OCI-LY1 (cell line): ENCODE data around the gene TRPM6.

ENCODE experiments used
- H2AFZ ChIP-seq: fragments of 200-600 bp; sonication (generic), shearing (Covaris generic); 2 replicates; pipeline ENCODE4 v1.6.0; 2014; ENCODE audit warnings: antibody characterized with exemption, mild to moderate bottlenecking, low read length
- H3F3A ChIP-seq: fragments of 200-600 bp; sonication (generic), shearing (Covaris generic); 2 replicates; pipeline ENCODE4 v1.6.0; 2014; ENCODE audit warnings: mild to moderate bottlenecking, antibody characterized with exemption, low read length, moderate library complexity; ENCODE audit not compliant: insufficient read depth
- H3K27ac ChIP-seq: fragments of 200-600 bp; sonication (generic); 2 replicates; pipeline ENCODE4 v1.5.1; 2014; ENCODE audit warnings: low read length, mixed run types, mild to moderate bottlenecking, low read depth; ENCODE audit not compliant: poor library complexity, severe bottlenecking
- H3K27me3 ChIP-seq: fragments of 200-600 bp; sonication (generic); 2 replicates; pipeline ENCODE4 v1.6.0; 2014; ENCODE audit warnings: antibody characterized with exemption, mild to moderate bottlenecking, low read length, moderate library complexity; ENCODE audit not compliant: insufficient read depth
- H3K36me3 ChIP-seq: fragments of 200-600 bp; sonication (generic); 2 replicates; pipeline ENCODE4 v1.6.1; 2014; ENCODE audit warnings: mild to moderate bottlenecking, antibody characterized with exemption, low read length, moderate library complexity, mixed read lengths; ENCODE audit not compliant: insufficient read depth
- H3K4me1 ChIP-seq: fragments of 200-600 bp; sonication (generic); 2 replicates; pipeline ENCODE4 v1.5.1; 2014; ENCODE audit warnings: mild to moderate bottlenecking, low read length, moderate library complexity; ENCODE audit not compliant: insufficient read depth, severe bottlenecking
- H3K4me2 ChIP-seq: fragments of 200-600 bp; sonication (generic), shearing (Covaris generic); 2 replicates; pipeline ENCODE4 v1.6.1; 2014; ENCODE audit warnings: low read length
- H3K4me3 ChIP-seq: fragments of 200-600 bp; sonication (generic); 2 replicates; pipeline ENCODE4 v1.5.1; 2014; ENCODE audit warnings: low read length, low read depth, mild to moderate bottlenecking, mixed read lengths; ENCODE audit not compliant: poor library complexity, severe bottlenecking
- H3K79me2 ChIP-seq: fragments of 200-600 bp; shearing (Covaris generic); 2 replicates; pipeline ENCODE4 v1.6.1; 2016; ENCODE audit warnings: mixed run types, low read length, mixed read lengths; ENCODE audit not compliant: insufficient read depth
- H3K9ac ChIP-seq: fragments of 200-600 bp; sonication (generic), shearing (Covaris generic); 2 replicates; pipeline ENCODE4 v1.6.1; 2014; ENCODE audit warnings: mild to moderate bottlenecking, low read length, mixed read lengths
- H3K9me2 ChIP-seq: fragments of 200-600 bp; sonication (generic), shearing (Covaris generic); 2 replicates; pipeline ENCODE4 v1.6.1; 2014; ENCODE audit warnings: low read depth, mild to moderate bottlenecking, low read length, mixed read lengths
- H3K9me3 ChIP-seq: fragments of 200-600 bp; shearing (Covaris generic); 2 replicates; pipeline ENCODE4 v1.6.1; 2014; ENCODE audit warnings: low read length, mixed read lengths
- H4K20me1 ChIP-seq: fragments of 200-600 bp; sonication (generic), shearing (Covaris generic); 2 replicates; pipeline ENCODE4 v1.6.0; 2016; ENCODE audit warnings: mild to moderate bottlenecking, low read length; ENCODE audit not compliant: insufficient read depth
- EZH2 ChIP-seq: fragments of 200-600 bp; sonication (generic), shearing (Covaris generic); IDR thresholded peaks from 2 replicates; pipeline ENCODE4 v1.8.0; 2017; ENCODE audit warnings: borderline replicate concordance, mixed run types, mild to moderate bottlenecking, antibody characterized with exemption, low read length, moderate library complexity, mixed read lengths
- TF ChIP-seq, protein P1 (sequence below): fragments of 200-600 bp; sonication (generic), shearing (Covaris generic); IDR thresholded peaks from 2 replicates; pipeline ENCODE4 v1.5.1; 2017; ENCODE audit warnings: mild to moderate bottlenecking, antibody characterized with exemption, low read length, moderate library complexity, mixed read lengths

TRPM6 gene

DNA sequence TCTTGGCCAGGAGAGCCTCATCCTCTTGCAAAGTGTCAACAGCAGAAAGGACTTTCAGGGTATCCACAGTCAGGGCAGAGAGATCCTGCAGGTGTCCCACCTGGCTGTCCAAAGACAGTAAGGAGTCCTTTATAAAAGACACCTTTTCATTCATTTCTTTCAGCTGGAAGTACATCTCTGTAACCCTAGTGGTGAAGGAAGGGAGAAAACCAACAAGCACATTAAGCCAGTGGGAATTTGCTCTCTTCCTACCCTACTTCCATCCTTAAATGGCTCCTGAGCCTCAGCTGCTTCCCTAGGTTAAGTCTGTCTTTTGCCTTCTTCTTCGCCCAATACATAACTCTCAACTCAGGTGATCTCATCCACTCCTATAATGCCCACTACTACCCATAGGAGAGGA is 124.8 kb downstream of the TRPM6 start:
- TF ChIP-seq, protein P1, sequence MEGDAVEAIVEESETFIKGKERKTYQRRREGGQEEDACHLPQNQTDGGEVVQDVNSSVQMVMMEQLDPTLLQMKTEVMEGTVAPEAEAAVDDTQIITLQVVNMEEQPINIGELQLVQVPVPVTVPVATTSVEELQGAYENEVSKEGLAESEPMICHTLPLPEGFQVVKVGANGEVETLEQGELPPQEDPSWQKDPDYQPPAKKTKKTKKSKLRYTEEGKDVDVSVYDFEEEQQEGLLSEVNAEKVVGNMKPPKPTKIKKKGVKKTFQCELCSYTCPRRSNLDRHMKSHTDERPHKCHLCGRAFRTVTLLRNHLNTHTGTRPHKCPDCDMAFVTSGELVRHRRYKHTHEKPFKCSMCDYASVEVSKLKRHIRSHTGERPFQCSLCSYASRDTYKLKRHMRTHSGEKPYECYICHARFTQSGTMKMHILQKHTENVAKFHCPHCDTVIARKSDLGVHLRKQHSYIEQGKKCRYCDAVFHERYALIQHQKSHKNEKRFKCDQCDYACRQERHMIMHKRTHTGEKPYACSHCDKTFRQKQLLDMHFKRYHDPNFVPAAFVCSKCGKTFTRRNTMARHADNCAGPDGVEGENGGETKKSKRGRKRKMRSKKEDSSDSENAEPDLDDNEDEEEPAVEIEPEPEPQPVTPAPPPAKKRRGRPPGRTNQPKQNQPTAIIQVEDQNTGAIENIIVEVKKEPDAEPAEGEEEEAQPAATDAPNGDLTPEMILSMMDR, result no peak
- TF ChIP-seq EZH2, result no peak

DNA sequence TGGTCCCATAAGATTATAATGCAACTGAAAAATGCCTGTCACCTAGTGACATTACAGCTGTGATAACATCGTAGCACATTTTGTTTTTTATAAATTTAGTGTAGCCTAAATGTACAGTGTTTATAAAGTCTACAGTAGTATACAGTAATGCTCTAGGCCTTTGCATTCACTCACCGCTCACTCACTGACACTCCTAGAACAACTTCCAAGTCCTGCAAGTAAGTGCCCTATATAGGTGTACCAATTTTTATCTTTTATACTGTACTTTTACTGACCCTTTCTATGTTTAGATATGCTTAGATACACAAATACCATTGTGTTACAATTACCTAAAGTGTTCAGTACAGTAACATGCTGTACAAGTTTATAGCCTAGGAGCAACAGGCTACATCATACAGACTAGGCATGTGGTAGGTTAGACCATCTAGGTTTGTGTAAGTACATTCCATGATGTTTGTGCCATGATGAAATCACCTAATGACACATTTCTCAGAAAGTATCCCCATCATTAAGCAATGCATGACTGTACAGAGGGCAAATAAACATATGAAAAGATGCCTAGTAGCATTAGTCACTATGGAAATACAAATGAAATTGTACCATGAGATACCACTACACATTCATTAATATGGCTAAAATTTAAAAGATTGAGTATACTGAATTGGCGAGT is 127.6 kb downstream of the TRPM6 start:
- H3K36me3 ChIP-seq, result no peaks in the 10 kb centered on the region
- no peak overlapping the region for H3K4me3 ChIP-seq
- no peaks in the 10 kb centered on the region for H3K79me2 ChIP-seq
- no peak overlapping the region for H3K4me2 ChIP-seq
- H3K9me3 ChIP-seq, result no peaks in the 10 kb centered on the region
- H3K9me2 ChIP-seq, result no peaks in the 10 kb centered on the region
- H3K27me3 ChIP-seq, result no peaks in the 10 kb centered on the region
- H3K27ac ChIP-seq, result no peak overlapping the region
- H3K4me1 ChIP-seq, result no peaks in the 10 kb centered on the region
- H2AFZ ChIP-seq, result no peak overlapping the region
- H3F3A ChIP-seq, result no peaks in the 10 kb centered on the region
- TF ChIP-seq EZH2, result no peak
- TF ChIP-seq, protein P1, result no peak
- H3K9ac ChIP-seq, result no peak overlapping the region
- H4K20me1 ChIP-seq, result no peaks in the 10 kb centered on the region

More for the DNA sequence above, 124.8 kb downstream of the TRPM6 start:
- Histone ChIP-seq H4K20me1 (no peaks in the 10 kb centered on the region), H3K9me2 (no peaks in the 10 kb centered on the region), H3F3A (no peaks in the 10 kb centered on the region), H3K27me3 (no peaks in the 10 kb centered on the region), H3K4me2 (no peak overlapping the region), H3K4me3 (no peak overlapping the region), H3K9me3 (no peaks in the 10 kb centered on the region), H3K9ac (no peak overlapping the region), H2AFZ (no peak overlapping the region), H3K27ac (no peak overlapping the region), H3K36me3 (no peaks in the 10 kb centered on the region), H3K4me1 (no peaks in the 10 kb centered on the region), H3K79me2 (no peaks in the 10 kb centered on the region)

DNA sequence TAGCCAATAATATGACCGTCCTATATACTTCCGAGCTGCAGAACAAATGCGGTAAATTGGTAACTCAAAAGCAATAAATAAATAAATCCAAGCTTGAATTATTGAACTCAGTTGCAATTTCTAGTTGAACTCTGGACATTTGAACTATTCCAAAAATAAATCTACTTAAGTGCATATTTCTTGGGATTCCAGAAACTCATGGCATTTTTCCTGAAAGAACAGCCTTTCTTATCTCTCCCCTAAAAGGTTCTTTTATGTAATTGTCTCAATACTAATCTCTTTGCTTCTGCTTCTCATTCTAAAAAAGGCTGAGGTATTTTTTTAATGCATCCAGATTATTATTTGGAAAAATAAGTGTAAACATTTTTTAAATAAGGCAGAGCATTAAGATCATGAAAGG is 131.7 kb downstream of the TRPM6 start:
- no peaks in the 10 kb centered on the region for H3K36me3 ChIP-seq
- no peak overlapping the region for H3K9ac ChIP-seq
- no peaks in the 10 kb centered on the region for H3K79me2 ChIP-seq
- TF ChIP-seq, protein P1, result no peak
- TF ChIP-seq EZH2, result no peak
- no peaks in the 10 kb centered on the region for H3K27me3 ChIP-seq
- no peaks in the 10 kb centered on the region for H3K9me3 ChIP-seq
- H3K4me2 ChIP-seq, result no peak overlapping the region
- H3K4me1 ChIP-seq, result no peaks in the 10 kb centered on the region
- H3K9me2 ChIP-seq, result no peaks in the 10 kb centered on the region
- H3K27ac ChIP-seq, result no peak overlapping the region
- H3K4me3 ChIP-seq, result no peak overlapping the region
- H3F3A ChIP-seq, result no peaks in the 10 kb centered on the region
- H2AFZ ChIP-seq, result no peak overlapping the region
- no peaks in the 10 kb centered on the region for H4K20me1 ChIP-seq
